NCI-H128 (cell line): ENCODE results near the gene ANKUB1.
A peak's percentile ranks its signal among the peaks of the same experiment; 100 is the strongest.

Experiments used
- DNase-seq: peaks from one replicate; lab custom pipeline; 2025; ENCODE audit not compliant: unreplicated experiment; lab: John Stamatoyannopoulos, UW

ANKUB1 gene

DNA sequence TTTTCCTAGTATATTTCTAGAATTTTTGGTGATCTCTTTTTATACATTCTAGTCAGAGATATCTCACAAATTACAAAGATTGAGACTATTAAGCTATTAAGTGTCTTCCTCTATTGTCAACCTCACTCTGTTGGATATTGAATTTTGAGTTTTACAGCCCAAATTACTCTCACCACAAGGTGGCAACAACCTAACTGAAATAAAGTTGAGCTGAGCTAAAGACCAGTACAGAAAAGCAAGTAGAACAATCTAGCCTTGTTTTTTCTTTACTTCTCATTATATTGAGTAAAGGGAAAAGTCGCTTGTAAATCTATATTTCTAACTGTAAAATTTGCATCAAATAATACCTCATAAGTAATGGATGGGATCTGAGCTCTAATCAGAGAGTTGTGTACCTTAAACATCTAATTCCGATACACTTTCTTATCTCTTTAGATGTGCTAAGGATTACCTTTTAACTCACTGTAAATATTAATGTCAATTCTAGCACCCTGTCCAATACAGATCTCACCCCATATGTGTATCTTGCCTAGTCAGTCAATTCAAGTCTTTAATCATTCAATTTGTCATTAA, 26.5 kb downstream of the ANKUB1 start:
- no peak for DNase-seq

DNA sequence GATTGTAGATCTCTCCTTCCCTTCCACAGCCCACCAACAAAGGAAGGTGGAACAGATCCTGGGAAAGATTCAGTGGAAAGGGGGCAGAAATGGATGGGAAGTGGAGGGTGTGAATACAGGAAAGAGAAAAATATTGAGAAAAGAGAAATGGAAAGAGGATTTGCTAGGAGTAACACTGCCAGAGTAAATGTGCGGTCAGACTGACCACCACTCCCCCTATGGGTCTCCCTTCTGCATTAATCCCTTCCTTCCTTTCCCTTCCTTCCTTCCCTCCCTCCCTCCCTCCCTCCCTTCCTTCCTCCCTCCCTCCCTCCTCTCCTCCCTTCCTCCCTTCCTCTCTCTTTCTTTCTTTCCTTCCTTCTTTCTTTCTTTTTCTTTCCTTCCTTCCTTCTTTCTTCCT, 28.1 kb downstream of the ANKUB1 start:
- no peak for DNase-seq

DNA sequence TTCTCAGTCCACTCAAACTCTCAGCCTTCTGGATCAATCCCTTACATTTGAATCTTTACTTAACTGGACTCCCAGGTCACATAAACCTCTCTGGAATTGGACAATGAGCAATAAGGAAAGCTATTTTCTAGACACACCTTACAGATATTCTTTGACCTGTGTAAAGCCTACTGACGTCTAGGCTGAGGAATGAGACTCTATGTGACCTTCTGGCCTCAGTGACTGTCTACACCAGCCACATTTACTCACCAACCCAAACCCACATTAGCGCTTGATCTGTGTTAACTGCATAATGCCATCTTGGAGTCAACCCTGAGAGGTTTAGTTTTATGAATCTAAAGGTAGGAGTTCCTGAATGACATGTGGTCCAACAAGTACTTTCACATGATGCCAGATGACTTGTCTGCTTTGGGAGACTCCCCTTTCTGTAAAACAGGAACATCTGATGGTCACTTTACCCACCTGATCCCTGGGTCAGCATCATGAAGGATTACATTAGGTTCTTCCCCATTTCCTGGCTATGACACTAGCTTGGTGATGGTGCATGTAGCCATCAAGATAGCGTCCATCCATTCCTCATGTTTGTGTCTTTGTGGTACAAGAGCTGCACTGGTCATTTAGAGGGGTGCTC, 28.7 kb downstream of the ANKUB1 start:
- no peak for DNase-seq

DNA sequence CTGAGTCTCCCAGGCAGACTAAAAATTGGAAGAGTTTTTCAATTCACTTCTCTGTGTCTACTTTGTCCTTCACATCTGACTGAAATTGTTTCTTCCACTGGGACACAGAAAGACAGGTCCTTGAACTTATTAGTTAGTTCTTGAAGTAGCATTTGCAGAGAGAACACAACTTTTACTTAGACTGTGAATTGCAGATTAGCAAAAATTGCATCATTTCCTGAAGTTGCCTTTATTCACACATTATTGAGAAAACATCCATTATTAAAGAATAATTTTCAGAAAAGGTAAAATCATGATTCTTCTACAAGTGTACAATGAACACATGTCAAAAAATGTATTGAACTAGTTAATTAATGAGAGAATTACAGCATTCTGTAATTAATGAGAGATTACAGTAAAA, 38.6 kb downstream of the ANKUB1 start:
- DNase-seq = no peak

DNA sequence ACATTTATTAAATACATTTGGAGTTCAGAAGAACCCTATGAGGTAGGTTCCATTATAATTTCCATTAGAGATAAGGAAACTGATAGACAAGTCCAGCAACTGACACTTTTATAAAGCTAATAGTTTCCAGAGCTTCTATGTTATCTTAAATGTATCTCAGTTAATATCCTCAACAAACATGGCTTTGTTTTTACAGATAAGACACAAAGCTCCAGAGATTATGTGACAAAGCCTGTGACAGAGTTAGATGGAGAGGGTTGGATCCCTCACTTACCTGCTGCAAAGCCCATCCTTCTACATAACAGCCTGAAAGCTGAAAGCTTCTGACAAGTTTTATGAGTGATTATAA, 39.6 kb downstream of the ANKUB1 start:
- DNase-seq = no peak

DNA sequence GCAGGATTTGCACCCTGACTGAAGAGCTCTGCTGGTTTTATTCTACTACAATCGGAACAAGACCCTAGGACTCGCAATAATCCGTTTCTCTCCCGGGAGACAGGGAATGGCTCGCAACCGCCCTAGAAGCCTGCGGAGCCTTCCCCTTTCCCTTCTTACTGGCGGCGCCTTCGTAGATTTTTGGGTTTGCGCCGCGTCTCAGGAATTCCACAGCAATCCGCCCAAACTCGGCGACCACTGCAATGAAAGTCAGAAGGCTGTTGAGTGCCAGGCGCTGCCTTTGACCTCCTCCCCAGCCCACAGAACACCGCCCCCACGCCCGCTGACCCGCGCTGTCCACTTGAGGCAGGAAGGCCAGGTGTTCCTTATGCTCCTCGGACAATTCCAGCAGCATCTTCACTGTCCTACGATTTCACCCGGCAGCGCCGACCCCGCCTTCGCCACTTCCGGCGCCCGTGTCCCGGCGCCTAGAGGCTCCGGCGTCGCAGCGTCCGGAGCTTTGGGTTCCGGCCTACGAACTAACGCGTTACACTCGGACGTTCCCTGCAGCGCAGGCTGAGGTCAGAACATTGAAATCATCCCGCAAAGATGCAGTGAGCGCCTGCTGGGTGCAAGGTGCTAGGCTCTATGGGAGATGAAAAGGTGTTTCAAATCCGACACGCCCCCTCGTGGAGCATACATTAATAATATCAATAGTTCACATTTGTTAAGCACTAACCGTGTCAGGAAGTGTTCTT, 40.1 kb downstream of the ANKUB1 start, which contains the start of gene COMMD2:
TSS of gene COMMD2 (minus strand) at position 439 of the 737 bp plus-strand sequence. CDS start at position 394, 45 bp downstream.
- DNase-seq = peak; percentile 81

DNA sequence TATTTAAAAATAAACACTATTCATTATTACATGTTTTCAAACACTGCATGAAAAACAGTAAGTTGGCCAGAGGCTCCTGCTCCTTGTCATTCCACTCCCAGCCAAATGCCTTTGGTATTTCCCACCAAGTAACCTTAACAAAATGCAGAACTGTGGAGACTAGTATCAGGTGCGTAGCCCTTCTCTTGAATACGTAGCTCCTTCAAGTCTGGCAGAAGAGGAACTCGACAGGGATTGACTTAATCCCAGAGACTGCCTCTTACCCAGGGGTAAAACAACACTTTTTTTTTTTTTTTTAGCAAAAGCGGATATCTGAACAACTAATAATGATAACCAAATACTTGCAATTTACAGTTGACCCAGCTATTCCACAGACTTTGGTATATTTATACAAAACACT, 40.8 kb downstream of the ANKUB1 start:
- DNase-seq = no peak

DNA sequence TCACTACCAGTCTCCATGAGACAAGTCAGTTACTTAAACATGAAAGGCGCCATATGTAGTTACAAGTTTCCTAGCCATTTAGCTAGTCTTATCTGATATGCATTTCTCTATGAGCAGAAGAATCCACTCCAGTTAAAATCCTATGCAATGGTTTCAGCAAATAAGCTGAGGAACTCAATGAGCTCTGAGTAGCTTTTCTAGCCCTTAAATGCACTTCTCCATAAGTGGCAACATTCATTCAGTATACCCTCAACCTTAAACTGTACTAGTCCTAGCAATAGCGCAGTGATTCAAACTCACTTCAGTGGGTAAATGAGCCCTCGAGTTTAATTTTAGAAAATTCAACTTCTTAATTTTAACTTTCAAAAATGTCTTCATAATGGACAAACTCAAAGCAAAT, 47.7 kb downstream of the ANKUB1 start:
- no peak for DNase-seq

DNA sequence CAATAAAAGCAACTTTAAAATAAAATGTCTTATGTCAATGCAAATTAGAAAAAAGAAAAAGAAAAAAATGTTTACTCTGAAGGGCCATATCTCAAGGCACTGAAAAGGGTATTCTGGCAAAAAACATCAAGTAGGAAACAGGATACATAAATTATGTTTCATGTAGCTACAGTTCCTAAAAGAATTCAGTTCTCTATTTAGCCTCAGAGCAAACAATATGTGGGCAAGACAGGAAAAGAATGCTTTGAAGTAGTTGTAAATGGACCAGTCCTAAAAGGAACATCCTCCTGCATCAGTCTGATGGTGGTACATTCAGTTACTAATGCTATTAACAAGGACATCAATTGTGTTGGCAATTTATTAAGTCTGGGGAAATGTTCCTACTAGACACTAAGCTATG, 48.2 kb downstream of the ANKUB1 start:
- DNase-seq = no peak

DNA sequence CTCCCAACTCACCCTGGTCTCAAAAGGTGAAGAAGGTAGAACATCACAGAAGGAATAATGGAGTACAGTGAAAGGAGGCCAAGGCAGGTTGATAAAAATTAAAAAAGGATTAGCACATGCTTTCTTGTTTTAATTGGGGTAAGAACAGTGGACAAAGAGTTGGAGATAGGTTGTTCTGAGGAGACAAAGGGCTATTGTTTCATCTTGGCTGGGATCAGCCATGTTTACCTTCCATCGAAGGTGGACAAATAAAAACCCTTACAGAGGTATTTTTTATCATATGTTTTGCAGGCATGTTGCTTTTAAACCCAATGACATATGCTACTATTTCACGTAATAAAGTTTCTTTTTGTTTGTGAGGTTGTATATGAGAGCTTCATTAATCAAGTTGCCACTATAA, 53.0 kb downstream of the ANKUB1 start:
- DNase-seq = no peak

DNA sequence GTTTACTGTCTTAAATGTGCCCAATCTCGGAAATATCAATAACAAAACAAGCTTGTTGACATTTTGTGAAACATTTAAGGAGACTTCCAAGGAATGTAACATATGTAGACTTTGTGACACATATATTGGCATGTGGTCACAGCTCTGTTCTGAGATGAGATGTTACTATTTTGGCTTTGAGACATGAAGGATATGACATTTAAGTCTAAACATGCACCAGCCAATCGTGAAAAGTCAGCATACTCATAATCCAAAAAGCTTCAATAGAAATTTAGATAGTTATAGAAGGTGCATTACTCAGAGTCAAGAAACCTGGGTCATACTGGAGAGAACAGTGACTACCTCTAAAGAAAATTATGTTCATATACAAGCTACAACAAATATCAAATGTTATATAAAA, 53.5 kb downstream of the ANKUB1 start:
- no peak for DNase-seq

DNA sequence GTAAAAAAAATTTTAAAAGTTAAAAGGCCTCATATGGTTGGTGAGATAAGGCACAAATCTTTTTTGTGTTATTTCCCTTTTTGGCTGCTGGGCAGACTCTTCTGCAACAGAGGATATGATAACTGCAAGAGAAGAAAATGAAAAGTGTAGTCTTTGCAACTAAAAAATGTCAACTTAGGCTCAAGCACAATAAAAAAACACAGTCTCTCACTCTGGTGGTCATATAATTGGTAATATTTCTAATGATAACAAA, 55.5 kb downstream of the ANKUB1 start:
- DNase-seq = no peak

DNA sequence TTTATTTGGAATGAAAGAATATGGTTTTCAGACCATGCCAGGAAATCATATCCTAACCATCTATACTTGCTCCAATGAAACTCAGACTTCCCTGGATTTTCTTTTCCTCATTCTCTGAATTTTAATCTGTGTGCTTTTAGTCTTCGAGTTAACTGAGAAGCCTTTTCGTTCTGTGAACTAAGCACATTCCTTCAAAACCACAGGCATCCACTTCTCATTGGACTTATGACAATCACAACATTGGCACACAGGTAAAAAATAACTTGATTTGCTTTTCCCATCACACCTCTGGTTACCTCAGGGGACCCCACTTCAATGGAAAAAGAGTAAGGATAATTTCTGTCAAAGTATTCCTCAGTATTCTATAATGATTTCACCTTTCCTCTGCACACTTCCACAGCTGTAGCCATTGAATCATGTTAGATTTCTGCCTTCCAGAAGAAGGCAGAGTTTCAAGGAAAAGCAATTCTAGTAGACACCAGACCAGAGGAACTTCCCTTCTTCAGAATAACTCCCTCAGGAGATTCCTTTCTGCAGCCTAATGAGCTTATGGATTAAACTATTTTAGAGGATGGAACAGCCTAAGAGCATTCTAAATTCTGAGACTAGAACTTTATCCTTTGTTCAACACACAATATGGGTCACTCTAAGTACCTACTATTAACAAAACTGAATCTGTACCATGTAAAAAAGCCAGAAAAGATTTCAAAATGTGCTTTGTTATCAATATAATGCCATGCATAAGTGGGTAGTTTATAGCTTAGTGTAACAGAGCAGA, 56.0 kb downstream of the ANKUB1 start:
- no peak for DNase-seq

DNA sequence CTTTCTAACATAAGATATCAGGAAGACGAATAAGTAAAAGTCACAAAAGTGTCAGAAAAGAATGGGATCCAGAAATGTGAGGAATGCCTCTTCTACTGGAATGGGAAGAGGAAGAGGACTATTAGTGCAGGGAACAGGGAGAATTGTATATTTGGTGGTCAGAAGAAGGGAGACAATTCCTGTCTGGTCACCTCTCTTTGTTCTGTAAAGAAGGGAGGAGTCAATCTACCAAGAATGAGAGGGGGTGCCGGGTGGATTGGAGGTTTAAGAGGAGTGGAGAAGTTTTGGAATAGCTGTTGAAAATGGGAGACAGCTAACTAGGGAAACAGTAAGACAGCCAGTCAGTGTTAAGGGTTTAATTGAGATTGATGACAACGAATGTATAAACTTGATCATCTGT, 60.1 kb downstream of the ANKUB1 start:
- DNase-seq = no peak

DNA sequence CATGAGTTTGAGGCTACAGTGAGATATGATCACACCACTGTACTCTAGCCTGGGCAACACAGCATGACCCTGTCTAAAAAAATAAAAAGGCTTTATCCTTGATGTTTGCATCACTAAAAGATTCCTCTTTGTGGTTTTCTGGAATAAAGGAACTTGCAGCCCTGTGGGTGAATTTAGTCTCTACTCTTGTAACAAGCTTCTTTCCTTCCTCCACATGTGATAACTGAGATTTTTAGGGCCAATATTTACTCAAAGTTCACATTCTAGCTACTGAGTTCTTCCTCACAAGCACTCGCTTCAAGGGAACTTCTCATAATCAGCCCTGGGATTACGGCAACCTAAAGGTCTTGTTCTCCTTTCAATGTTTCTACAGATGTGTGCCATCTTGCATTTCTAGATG, 64.7 kb downstream of the ANKUB1 start:
- no peak for DNase-seq

DNA sequence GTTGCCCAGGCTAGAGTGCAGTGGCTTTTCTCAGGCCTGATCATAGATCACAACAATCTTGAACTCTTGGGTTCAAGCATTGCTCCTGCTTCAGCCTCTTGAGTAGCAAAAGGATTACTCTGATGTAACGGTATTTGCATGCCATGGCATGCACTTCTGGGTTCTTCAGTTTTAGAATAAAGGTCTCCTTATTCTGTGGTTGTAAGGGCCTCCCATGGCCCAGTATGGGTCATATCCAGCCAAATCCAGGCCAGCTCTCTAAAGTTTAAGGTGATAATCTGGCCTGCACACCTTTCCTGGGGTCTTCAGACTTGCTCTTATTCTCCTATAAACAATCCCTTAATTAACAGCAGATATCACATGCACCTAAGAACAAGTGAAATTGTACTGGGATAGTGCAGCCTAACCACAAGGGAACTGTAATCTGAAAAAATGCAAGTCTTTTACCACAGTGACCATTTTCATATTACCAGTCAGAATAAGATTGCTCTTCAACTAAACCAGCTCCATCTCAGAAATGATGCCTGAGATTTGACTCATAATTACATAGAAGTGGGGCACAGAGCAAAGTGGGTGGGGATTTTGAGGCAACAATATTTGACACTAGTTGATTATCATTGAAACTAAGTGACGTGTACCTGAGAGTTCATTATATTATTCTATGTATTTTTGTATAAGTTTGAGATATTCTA, 65.5 kb downstream of the ANKUB1 start:
- DNase-seq = no peak

DNA sequence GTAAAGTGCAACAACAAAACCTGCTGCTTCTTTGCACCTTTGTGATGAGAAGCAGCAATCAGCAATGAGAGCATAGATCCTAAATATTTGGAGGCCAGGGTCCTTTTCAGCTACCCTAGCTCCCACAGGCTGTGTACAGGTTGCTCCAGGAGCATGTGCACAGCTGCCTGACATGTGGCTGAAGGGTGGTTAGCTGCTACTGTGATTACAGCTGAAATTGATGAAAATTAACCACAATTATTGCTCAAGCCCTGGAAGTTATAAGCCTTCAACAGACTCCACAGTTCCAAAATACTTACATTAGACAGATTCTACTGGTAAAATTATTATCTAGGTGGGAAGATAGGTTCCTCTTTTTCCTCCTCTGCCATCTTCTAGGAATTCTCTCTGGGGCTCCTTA, 68.6 kb downstream of the ANKUB1 start:
- no peak for DNase-seq

DNA sequence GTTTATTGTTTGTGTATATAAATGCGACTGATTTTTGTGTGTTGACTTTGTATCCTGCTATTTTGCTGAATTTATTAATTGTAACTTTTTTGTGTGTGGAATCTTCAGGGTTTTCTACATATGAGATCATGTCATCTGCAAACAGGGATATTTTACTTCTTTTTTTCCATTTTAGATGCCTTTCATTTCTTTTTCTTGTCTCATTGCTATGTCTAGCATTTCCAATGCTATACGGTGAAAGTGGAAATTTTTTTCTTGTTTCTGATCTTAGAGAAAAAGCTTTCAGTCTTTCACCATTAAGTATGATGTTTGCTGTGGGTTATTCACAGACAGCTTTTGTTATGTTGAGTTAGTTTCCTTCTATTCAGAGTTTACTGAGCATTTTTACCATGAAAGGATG, 71.4 kb downstream of the ANKUB1 start:
- no peak for DNase-seq

DNA sequence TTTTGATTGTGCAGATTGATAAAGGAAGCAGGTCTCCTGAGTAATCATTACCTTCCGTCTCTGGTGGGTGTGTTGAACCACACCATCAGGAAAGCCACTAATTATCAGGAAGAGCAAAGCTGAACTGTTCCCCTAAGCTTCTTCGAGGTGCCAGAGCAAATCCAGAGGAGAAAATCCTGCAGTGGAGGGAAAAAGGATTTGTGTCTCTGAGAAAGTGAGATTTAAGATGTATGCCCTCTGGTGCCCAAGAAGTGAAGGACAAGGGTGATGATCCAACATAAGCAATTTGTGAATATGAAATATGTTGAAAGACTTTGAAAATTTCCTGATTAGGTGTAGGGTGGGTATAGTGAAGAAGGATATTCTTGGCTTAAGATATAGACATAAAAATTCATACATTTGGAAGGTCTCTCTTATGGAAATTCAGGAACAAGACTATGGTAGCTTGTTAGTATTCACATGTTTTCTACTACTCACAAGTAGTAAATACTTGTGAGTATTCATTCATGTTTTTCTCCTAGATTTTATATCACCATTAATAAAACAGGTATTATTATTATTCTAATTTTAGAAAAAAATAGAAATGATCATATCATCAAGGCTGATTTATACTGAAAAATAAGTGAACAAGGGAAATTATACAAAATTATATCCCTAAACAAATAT, 74.8 kb downstream of the ANKUB1 start:
- peak; percentile 25 for DNase-seq

DNA sequence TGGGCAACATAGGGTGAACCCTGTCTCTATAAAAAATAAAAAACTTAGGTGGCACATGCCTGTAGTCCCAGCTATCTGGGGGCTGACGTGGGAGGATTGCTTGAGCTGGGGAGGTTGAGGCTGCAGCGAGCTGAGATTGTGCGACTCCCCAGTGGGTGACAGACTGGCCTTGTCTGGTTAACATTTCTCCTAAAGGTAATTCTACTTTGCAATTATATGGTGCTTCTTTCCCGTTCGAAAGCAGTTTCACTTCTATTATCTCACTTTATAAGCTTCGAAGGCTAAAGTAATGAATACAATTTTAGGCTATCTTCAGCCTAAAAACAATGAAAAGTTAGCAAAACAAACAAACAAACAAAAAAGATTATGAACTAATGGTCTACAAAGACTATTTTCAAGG, 75.4 kb downstream of the ANKUB1 start:
- no peak for DNase-seq

DNA sequence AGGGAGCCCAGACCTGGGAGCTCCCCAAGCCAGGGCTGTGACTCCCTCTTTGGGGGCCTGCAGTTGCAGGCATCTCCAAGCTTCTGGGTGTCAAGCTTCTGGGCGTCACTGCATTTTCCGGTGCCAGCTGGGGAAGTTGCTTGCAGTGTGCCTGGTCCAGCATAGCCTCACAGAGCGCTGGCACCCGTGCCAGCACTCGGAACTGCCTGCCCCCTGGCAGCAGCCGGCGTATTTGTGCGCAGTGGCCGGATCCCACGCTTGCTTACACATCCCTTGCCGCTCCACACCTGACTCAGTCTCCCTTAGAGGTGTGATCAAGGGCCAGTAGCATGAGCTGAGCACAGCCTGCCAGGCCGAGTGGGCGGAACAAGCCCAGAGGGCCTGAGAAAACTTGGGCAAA, 77.1 kb downstream of the ANKUB1 start:
- DNase-seq = no peak
